Measurements from ENCODE around the gene HACD2. TPM values are rescaled to one million over a fixed set of nuclear protein-coding genes. Genes with fewer than 3 reads are reported as not detected.

Gene HACD2
- total and polyA plus RNA-seq, 9 of the 15 experiments (the other 6 are each of a cell fraction or from before 2014, with no cell fraction given): 1.3 to 10.5 (median 3.8) TPM

GRCh38 chr3:123553536-123553935, 31.3 kb downstream of the HACD2 start:
- no peaks in the 10 kb centered on the region for H4K20me1 ChIP-seq (replicated peaks; ENCODE audit: control insufficient read depth, insufficient read depth, low read length)
- no peaks in the 10 kb centered on the region for H3K27me3 ChIP-seq (ENCODE audit: control insufficient read depth in 2 of 2, insufficient read depth in 2 of 2, low read length in 2 of 2)
- no peaks in the 10 kb centered on the region for H3K79me2 ChIP-seq (ENCODE audit: control insufficient read depth, insufficient read depth, low read length)
- ATAC-seq: no peak
- 14% methylated on average over 1 of the region's 1 CpG for WGBS (ENCODE audit: insufficient coverage, low coverage, missing lambda C conversion rate)
- TF ChIP-seq SIX5 (IDR thresholded peaks at IDR 0.05; ENCODE audit: borderline replicate concordance in 1 of 2, insufficient read depth in 1 of 2, low read depth in 1 of 2, low read length in 2 of 2): no peak
- no peak for TF ChIP-seq BRCA1 (IDR thresholded peaks at IDR 0.05)
- no peak for TF ChIP-seq BRCA1 (CRISPR knock-in tag; IDR thresholded peaks at IDR 0.05)
- no peak for TF ChIP-seq RCOR1 (IDR thresholded peaks at IDR 0.05; ENCODE audit: borderline replicate concordance in 1 of 2, low read depth in 2 of 2, low read length in 2 of 2)
- no peak for TF ChIP-seq ZKSCAN1 (IDR thresholded peaks at IDR 0.05; ENCODE audit: low read depth, low read length)
- TF ChIP-seq MXD1 (CRISPR knock-in tag; IDR thresholded peaks at IDR 0.05; ENCODE audit: borderline replicate concordance, poor library complexity, severe bottlenecking): no peak
- no peak for TF ChIP-seq BMI1 (IDR thresholded peaks at IDR 0.05; ENCODE audit: low read length)
- no peak for TF ChIP-seq ARID1B (IDR thresholded peaks at IDR 0.05)
- no peak for TF ChIP-seq FOS (IDR thresholded peaks at IDR 0.05; ENCODE audit: extremely low read depth, insufficient read length)
- no peak for TF ChIP-seq HNRNPL (IDR thresholded peaks at IDR 0.05; ENCODE audit: low read depth, low read length)
- TF ChIP-seq MXI1 (IDR thresholded peaks at IDR 0.05; ENCODE audit: low read depth, low read length): no peak
- no peak for TF ChIP-seq ZNF395 (CRISPR knock-in tag; IDR thresholded peaks at IDR 0.05)
- TF ChIP-seq BRD9 (IDR thresholded peaks at IDR 0.05; ENCODE audit: low read depth, partially characterized antibody): no peak
- no peak for TF ChIP-seq DNMT1 (IDR thresholded peaks at IDR 0.05)
- no peak for TF ChIP-seq MBD2 (IDR thresholded peaks at IDR 0.05; ENCODE audit: borderline replicate concordance, low read depth)
- no peak for TF ChIP-seq TFAP4 (CRISPR knock-in tag; IDR thresholded peaks at IDR 0.05; ENCODE audit: borderline replicate concordance)
- TF ChIP-seq GTF2B (IDR thresholded peaks at IDR 0.05; ENCODE audit: extremely low read depth, insufficient read length): no peak
- TF ChIP-seq FOXK2 (conservative IDR thresholded peaks at IDR 0.05 in 1 of 2, IDR thresholded peaks at IDR 0.05 in 1 of 2; ENCODE audit: low read depth in 2 of 2): no peak
- H3K4me2 ChIP-seq (ENCODE audit: insufficient read depth, low read length): no peak overlapping the region
- no peak for DNase-seq (ENCODE audit: extremely low read depth in 1 of 4, low spot score in 3 of 4)
- POLR2A ChIA-PET: no interaction called here
- no peaks in the 10 kb centered on the region; a peak in 1 of 5 replicates for H3K4me1 ChIP-seq (replicated peaks in 1 of 2; ENCODE audit: control insufficient read depth in 2 of 2, insufficient read depth in 2 of 2, low read length in 2 of 2)
- no peak overlapping the region for H3K9ac ChIP-seq (ENCODE audit: insufficient read depth in 1 of 2, low read depth in 2 of 2, low read length in 2 of 2)
- no peak for FAIRE-seq
- H3K9me1 ChIP-seq (ENCODE audit: control insufficient read depth, insufficient read depth, low read length): no peaks in the 10 kb centered on the region
- BruUV-seq (replicated peaks): no TSS peak
- no peaks in the 10 kb centered on the region for H3K9me3 ChIP-seq (replicated peaks; ENCODE audit: control insufficient read depth, insufficient read depth, low read depth, low read length)
- no peak overlapping the region for H2AFZ ChIP-seq (ENCODE audit: low read depth, low read length)
- in situ Hi-C loops (cut with MboI) (no loop called here), intact Hi-C loops (cut with micrococcal nuclease) (no loop called here)
- CTCF ChIA-PET (ENCODE audit: low intra/inter-chr PET ratio): no interaction called here
- no peaks in the 10 kb centered on the region; the same call in 2 of the 3 replicates for H3K36me3 ChIP-seq (ENCODE audit: control insufficient read depth, insufficient read depth, low read length)
- H3K4me3 ChIP-seq: no peak overlapping the region
- H3K27ac ChIP-seq (ENCODE audit: extremely low read depth, low read depth, low read length): no peak overlapping the region
